SHP77 (cell line): ENCODE results near the gene ENDOD1.

Experiments
- DNase-seq, 2 experiments: peaks; one replicate each; lab custom pipeline; 2025; lab: John Stamatoyannopoulos, UW

The ENDOD1 gene

GRCh38 chr11:95076981-95077380, 12.7 kb upstream of the ENDOD1 start:
- no peak for DNase-seq

GRCh38 chr11:95078526-95078925, 11.1 kb upstream of the ENDOD1 start:
- DNase-seq: no peak

GRCh38 chr11:95081010-95081409, 8.6 kb upstream of the ENDOD1 start:
- DNase-seq: no peak

DNA sequence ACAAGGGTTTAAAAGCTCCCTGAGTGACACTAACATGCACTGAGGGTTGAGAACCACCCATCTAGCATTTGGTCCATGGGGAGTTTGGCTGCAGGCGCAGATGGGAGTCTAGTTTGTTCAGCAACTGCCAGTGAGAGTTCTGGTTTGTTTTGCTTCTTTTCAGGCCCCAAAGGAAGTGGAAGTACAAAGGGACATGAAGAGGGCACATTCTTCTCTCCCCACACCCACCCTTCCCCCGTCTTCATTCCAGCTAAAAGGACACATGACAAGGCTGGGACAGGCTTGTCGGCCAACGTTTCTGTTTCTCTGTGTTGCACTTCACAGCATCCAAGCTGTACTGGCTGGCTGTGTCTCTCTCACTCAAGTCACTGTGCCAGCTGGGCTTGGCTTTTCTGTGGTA, 8.2 kb upstream of the ENDOD1 start:
- DNase-seq: no peak

DNA sequence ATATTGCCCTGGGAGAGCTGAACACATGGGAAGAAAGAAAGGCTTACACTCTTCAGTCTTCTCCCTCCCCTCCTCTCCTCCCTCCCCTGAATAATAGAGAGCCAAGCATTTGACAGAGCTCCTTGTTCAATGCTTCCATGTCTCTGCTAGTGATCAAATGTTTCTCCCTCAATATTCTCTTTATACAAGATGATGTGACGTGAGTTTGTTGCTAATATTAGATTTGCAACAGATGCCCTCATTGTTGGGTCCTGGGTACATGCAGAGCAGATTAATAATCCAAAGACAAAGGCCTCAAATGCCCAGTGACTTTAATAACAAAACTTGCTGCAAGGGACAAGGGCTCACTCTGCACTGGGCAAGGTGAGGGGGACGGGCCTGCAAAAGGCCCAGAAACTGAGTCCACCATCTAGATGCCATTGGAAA, 7.1 kb upstream of the ENDOD1 start:
- DNase-seq: no peak

DNA sequence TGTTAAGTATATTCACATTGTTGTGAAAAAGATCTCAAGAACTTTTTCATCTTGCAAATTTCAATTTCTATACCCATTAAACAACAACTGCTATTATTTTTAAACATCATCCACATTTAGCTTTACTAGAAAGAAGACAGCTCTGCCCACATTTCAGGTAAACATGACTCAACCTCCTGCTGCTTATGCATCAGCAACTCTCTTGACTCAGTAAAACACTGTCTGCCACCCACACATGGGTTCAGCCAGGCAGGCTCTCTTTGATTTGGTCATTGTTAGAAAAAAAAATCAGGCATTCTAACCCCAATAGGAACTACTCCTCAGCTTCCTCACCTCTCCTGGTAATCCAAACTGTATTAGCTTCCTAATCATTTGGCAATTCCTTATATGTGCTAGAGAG, 5.1 kb upstream of the ENDOD1 start:
- DNase-seq: no peak

GRCh38 chr11:95085117-95085816, 4.4 kb upstream of the ENDOD1 start:
- no peak for DNase-seq

- DNase-seq: no peak
These were observed 3.5 kb upstream of the ENDOD1 start for GRCh38 chr11:95086151-95086550.

DNA sequence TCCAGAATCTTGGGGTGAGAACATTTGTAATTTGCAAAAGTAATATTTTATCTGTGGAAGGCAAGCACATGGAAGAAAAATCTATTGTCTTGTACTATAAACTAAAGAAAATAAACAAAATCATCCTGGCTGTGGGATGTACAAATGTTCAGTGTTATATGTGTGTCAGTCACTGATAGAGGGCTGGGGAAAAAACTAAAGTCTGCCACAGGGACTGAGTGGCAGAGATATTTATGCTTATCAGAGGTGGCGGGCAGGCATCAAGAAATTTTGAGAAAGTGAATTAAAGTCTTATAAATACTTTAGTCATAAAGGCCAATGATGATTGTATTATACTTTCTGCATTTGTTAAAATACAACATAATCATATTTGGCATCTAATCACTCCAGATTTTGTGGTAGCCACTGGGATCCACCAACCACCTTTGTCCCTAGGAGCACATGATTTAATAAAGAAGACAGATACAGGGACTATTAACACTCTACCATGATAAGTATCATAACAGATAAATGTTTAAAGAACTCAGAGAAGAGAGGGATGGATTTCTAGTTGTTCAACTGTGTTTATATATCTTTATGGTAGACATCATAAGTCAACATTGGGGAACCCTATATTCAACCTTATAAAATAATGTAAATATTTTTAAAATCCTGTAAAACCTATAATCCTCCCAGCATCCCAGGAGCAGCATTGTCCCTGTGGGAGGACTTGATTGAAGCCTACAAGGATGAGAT, 2.6 kb upstream of the ENDOD1 start:
- DNase-seq: no peak

DNA sequence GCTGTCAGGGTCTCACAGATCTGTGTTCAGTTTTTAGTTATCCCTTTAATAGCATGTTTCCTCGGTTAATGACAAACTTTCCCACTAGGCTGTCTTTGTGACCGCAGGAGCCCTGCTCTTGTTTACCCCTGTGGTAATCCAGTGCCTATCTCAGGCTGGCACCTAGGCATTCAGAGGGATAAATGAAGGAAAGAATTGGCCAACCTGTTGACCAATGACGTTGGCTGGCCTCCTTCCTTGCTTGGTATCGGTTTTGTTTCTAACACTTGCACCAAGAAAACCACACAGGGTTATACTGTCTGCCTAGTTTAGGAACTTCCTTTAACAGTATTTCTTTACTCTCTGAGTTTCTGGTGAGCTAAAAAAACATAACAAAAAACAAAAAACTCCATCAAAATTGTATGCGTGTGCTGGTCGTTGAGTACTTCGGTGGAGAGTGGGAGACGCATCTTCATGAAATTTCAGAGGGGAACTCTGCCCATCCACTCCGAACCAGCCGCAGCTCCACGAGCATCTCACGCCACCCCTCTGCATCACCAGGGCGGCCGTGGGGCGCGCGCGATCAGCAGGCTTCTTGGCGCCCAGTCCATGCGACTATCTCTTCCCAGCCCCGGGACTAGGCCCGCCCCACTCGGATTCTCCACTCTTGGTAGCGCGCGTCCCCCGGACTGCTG, 563 bp upstream of the ENDOD1 start:
- DNase-seq: no peak

GRCh38 chr11:95091663-95092180, 2.1 kb downstream of the ENDOD1 start:
- no peak for DNase-seq

- no peak for DNase-seq
These were observed 3.1 kb downstream of the ENDOD1 start for GRCh38 chr11:95092549-95093324.

- DNase-seq: no peak
These were observed 3.9 kb downstream of the ENDOD1 start for GRCh38 chr11:95093548-95093947.

GRCh38 chr11:95095858-95096587, 6.4 kb downstream of the ENDOD1 start:
- DNase-seq: no peak

DNA sequence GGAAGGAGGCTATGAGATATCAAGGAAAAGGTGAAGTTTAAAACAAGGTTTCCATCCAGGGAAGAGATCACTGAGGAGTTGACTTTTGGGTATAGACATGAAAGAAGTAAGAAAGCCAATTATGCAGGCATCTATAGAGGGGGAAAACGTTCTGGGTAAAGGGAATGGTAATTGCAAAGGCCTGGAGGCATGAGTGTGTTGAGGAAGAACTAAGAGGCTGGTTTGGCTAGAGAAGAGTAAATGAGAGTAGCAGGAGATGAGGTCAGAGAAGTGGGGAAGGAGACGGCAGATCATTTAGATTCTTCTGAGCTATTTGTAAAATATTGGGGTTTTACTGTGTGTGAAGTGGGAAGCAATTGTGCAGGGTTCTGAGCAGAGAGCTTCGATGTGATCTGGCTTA, 7.6 kb downstream of the ENDOD1 start:
- no peak for DNase-seq

DNA sequence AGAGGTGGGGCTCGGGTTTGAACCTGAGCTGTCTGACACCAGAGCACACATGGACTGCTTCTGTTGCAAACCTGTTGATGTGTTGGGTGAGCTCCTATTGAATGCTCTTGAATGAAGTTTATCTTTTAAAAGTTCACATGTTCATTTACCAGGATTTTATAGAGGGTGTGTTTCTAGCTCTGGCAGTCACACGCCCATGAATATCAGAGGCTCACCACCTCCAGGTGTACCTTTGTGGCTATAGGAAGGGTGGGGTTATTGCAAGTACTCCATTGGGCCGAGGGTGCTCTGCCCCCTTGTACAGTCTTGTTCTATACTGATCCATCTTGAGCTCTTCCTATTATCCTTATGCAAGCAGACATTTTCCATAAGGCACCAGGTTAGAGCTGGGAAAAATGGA, 9.2 kb downstream of the ENDOD1 start:
- no peak for DNase-seq

DNA sequence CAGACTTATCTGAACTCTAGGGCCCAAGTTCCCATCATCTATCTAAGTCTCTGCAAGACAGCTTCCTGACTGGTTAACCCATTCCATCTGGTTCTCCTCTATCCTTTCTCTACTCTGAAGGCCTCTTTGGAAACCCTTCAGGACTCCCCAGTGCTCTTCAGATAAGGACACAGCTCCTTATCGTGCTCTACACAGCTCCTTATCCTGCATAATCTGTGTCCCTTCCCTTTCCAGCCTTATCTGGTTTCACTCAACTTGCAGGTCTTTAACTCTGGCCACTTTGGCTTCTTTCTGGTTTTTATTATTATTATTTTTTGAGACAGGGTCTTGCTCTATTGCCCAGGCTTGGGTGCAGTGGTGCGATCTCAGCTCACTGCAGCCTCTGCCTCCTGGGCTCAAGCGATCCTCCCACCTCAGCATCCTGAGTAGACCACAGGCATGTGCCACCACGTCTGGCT, 10.6 kb downstream of the ENDOD1 start:
- no peak for DNase-seq

- no peak for DNase-seq
These were observed 11.3 kb downstream of the ENDOD1 start for GRCh38 chr11:95100856-95101507.

DNA sequence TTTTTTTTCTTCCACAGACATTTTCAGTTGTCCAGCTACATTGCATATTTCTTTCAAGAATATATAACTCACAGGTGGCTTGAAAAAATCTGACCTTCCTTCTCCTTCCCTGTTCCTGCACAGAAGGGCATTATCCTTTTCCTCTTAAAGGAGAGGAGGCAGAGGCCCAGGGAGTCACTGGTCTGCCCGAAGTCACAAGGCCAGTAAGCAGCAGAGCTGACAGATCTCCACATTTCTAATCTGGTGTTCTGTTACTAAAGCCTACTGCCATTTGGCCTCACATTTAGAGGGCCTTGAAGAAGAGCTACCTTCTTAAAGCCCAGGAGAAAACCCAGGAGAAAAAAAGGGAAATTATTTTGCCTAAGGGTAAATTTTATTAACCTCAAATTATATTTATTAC, 12.3 kb downstream of the ENDOD1 start:
- DNase-seq: no peak

DNA sequence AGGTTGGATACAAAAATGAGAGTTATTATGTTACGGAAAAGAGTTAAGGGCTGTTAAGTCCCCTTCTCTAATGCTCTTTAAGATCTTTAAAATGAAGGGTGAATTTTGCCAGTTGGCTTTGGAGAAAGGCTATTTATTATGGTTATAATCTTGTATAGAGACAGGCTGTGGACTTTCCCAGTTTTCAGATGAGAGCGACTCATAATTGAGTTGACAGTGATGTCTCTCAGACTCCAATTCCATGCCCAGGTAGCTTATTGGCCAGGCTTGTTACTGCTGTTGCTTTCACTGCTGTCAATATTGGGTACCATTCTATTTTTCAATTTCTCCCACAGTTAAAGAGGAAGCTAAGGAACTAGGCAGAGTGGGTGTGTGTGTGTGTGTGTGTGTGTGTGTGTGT, 13.1 kb downstream of the ENDOD1 start:
- no peak for DNase-seq

DNA sequence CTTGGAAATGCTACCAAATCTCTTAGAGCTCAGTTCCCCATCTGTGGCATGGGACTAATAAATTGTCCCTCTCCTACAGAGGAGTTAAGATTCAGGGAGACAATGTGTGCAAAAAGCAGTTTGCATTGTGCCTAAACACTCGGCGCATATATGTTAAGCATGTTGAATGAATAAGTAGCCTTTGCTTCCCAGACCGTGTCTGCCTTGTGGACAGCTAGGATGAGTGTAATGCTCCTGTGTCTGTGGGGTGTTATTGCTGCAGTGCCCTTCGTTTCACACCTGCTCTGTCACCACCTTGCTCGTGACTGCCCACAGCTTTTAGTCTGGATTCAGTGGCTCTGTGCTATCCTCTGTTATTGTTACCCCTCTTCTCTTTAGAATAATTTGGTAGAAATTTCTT, 14.1 kb downstream of the ENDOD1 start:
- DNase-seq: no peak
